Calu3 (cell line): Measurements from ENCODE around the gene UBE2G1. TPM values are rescaled to one million over a fixed set of nuclear protein-coding genes. Genes with fewer than 3 reads are reported as not detected.

Experiments
- BruUV-seq: library from RNA; stranded (reverse); fragments of 400-500 nt; replicated peaks from 2 replicates; lab custom pipeline; 2021; lab: Mats Ljungman, UMichigan
- CTCF ChIA-PET: fragments of 300-600 bp; sonication (Branson Sonifier 250); formaldehyde crosslinking; loops from one replicate; lab custom pipeline; 2022; ENCODE audit warnings: antibody characterized with exemption; lab: Charles Lee
- DNase-seq: peaks from one replicate; pipeline ENCODE4 v3.0.0; 2022
- H3K27ac Mint-ChIP-seq: one replicate; pipeline ENCODE4 v1.8.0; 2022; ENCODE audit warnings: mixed read lengths; ENCODE audit not compliant: unreplicated experiment
- H3K27me3 Mint-ChIP-seq: one replicate; pipeline ENCODE4 v1.8.0; 2022; ENCODE audit warnings: mixed read lengths; ENCODE audit not compliant: unreplicated experiment
- H3K36me3 Mint-ChIP-seq: one replicate; pipeline ENCODE4 v1.8.0; 2022; ENCODE audit warnings: mild to moderate bottlenecking, moderate library complexity, mixed read lengths; ENCODE audit not compliant: insufficient read depth, unreplicated experiment
- H3K4me1 Mint-ChIP-seq: one replicate; pipeline ENCODE4 v1.8.0; 2022; ENCODE audit warnings: mild to moderate bottlenecking, low read depth, mixed read lengths; ENCODE audit not compliant: unreplicated experiment
- H3K4me3 Mint-ChIP-seq: one replicate; pipeline ENCODE4 v1.8.0; 2022; ENCODE audit warnings: mild to moderate bottlenecking, low read depth, moderate library complexity, mixed read lengths; ENCODE audit not compliant: unreplicated experiment
- H3K9me3 Mint-ChIP-seq: one replicate; pipeline ENCODE4 v1.8.0; 2022; ENCODE audit warnings: low read depth, mixed read lengths; ENCODE audit not compliant: unreplicated experiment
- intact Hi-C: fragments of 100-400 bp; cut with micrococcal nuclease; formaldehyde crosslinking; loops from one replicate; pipeline ENCODE4 v1.10.0; 2022; ENCODE audit not compliant: unreplicated experiment
- total RNA-seq: library from RNA; stranded (reverse); gene quantifications from 2 replicates; pipeline ENCODE4 v1.2.3, GENCODE V29; 2022
- TF ChIP-seq, protein P1 (sequence below): fragments of 200-600 bp; IDR thresholded peaks from one replicate; pipeline ENCODE4 v1.8.0; 2022; ENCODE audit warnings: antibody characterized with exemption; ENCODE audit not compliant: unreplicated experiment

Gene UBE2G1
- total RNA-seq, 1 experiment from 2014 or later: 52.0 TPM

DNA sequence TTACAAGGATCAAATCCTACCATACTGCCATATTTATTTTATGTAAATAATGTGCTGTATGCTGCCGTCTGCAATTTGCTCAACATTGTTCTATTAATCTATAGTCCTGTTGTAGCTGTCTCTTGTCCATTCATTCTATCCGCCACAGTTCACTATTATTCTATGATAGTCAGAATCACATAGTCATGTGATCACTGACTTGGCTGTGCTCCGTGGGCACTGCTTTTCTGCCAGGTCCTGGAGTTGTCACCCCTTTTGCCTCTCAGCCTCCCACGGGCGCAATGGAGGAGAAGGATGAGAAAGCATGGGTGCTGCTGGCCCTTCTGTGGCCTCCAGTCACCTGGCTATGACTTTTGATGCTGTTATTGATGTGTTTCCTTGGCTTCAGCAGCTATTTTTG, 65.4 kb downstream of the UBE2G1 start:
- intact Hi-C loops: no loop called here
- BruUV-seq: no TSS peak
- CTCF ChIA-PET: no interaction called here

DNA sequence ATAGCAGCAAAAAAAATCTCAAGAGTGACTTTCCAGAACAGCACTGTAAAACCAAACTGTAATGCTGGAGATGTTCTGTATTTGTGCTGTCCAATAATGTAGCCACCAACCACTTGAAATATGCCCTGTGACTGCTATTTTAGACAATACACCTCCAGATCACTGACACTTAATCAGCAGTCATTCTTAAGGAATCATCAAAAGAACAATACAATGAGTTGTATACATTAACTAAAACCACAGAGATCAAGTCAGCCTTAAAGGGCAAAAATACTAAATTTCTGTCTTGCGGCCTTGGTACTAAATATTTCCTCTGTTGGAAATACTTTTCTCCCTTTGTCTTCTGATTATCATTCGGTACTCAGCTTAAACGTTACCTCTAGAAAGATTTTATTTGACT, 69.1 kb downstream of the UBE2G1 start:
- Mint-ChIP-seq H3K4me3 (no peak overlapping the region), H3K9me3 (no peaks in the 10 kb centered on the region), H3K27ac (no peak overlapping the region), H3K36me3 (peaks cover 9% of the 10 kb centered on the region), H3K4me1 (no peaks in the 10 kb centered on the region), H3K27me3 (no peaks in the 10 kb centered on the region)
- intact Hi-C loops: no loop called here
- no peak for DNase-seq
- BruUV-seq: no TSS peak
- CTCF ChIA-PET: no interaction called here
- TF ChIP-seq, protein P1, sequence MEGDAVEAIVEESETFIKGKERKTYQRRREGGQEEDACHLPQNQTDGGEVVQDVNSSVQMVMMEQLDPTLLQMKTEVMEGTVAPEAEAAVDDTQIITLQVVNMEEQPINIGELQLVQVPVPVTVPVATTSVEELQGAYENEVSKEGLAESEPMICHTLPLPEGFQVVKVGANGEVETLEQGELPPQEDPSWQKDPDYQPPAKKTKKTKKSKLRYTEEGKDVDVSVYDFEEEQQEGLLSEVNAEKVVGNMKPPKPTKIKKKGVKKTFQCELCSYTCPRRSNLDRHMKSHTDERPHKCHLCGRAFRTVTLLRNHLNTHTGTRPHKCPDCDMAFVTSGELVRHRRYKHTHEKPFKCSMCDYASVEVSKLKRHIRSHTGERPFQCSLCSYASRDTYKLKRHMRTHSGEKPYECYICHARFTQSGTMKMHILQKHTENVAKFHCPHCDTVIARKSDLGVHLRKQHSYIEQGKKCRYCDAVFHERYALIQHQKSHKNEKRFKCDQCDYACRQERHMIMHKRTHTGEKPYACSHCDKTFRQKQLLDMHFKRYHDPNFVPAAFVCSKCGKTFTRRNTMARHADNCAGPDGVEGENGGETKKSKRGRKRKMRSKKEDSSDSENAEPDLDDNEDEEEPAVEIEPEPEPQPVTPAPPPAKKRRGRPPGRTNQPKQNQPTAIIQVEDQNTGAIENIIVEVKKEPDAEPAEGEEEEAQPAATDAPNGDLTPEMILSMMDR: no peak

More for the DNA sequence above, 65.4 kb downstream of the UBE2G1 start:
- no peak overlapping the region for H3K4me3 Mint-ChIP-seq
- no peaks in the 10 kb centered on the region for H3K4me1 Mint-ChIP-seq
- no peak for DNase-seq
- TF ChIP-seq, protein P1: no peak
- peaks cover 10% of the 10 kb centered on the region for H3K36me3 Mint-ChIP-seq
- no peak overlapping the region for H3K27ac Mint-ChIP-seq
- no peaks in the 10 kb centered on the region for H3K27me3 Mint-ChIP-seq
- no peaks in the 10 kb centered on the region for H3K9me3 Mint-ChIP-seq

DNA sequence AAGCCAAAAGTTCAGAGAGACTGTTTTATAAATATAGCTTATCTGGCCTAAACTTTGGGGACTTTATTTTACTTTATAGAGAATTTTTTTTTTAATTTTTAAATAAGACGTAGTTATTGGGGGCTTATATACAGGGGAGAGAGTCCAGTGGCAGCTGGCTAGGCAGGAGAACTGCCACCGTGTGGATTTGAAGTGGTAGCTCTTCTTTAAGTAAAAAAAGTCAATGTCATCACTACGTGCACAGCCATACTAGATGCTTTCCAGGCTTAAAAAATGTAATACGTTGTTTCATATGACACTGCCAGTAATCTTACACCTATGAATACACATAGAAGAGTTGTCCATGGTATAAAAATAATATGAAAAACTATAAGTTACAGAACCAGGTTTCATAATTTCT, 70.8 kb downstream of the UBE2G1 start:
- Mint-ChIP-seq H3K27ac (no peak overlapping the region), H3K27me3 (no peaks in the 10 kb centered on the region), H3K4me3 (no peak overlapping the region), H3K9me3 (no peaks in the 10 kb centered on the region), H3K4me1 (no peaks in the 10 kb centered on the region), H3K36me3 (peaks cover 9% of the 10 kb centered on the region)
- no peak for DNase-seq
- CTCF ChIA-PET: interaction anchor here (0.6 kb wide), 1 partner anchor 16 kb away, joined by 3 read pairs; no protein-coding TSS in a partner anchor
- BruUV-seq: no TSS peak
- TF ChIP-seq, protein P1: no peak
- intact Hi-C loops: no loop called here

- no peak overlapping the region for H3K27ac Mint-ChIP-seq
- TF ChIP-seq, protein P1: no peak
- no peaks in the 10 kb centered on the region for H3K9me3 Mint-ChIP-seq
- H3K36me3 Mint-ChIP-seq: peaks cover 5% of the 10 kb centered on the region
- no peaks in the 10 kb centered on the region for H3K4me1 Mint-ChIP-seq
- intact Hi-C loops: no loop called here
- H3K4me3 Mint-ChIP-seq: no peak overlapping the region
- H3K27me3 Mint-ChIP-seq: no peaks in the 10 kb centered on the region
- no peak for DNase-seq
- no TSS peak for BruUV-seq
- CTCF ChIA-PET: no interaction called here
These were observed 72.9 kb downstream of the UBE2G1 start for GRCh38 chr17:4293572-4293971.
